GM21737 (cell line): Measurements from ENCODE around the gene KIF1B.
A peak's percentile ranks its signal among the peaks of the same experiment; 100 is the strongest.
"Not testable (repeated sequence)": the region's sequence is repeated elsewhere in the genome, so short reads cannot be mapped to it uniquely, and the experiment has no call there.

Source experiments
- ATAC-seq: cut with Tn5 transposase; IDR thresholded peaks from one replicate; pipeline ENCODE4 v1.9.1; 2021; ENCODE audit warnings: mild to moderate bottlenecking, moderate library complexity; ENCODE audit not compliant: unreplicated experiment

The KIF1B gene

DNA sequence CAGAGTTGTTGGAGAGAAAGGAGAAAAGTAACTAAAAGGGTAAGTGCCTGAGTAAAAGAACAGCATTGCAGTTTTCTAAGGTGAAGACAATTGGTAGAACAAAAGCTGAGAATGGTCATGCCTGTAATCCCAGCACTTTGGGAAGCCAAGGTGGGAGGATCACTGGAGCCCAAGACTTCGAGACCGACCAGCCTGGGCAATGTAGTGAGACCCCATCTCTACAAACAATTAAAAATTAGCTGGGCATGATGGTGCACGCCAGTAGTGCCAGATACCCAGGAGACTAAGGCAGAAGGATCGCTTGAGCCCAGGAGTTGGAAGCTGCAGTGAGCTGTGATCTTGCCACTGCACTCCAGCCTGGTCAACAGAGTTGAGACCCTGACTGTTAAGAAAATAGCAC lies 173.3 kb downstream of the KIF1B start:
- ATAC-seq: no peak

- ATAC-seq: no peak
Observed at GRCh38 chr1:10384219-10384618, 173.8 kb downstream of the KIF1B start.

GRCh38 chr1:10386761-10387676 lies 176.6 kb downstream of the KIF1B start:
- ATAC-seq: no peak

GRCh38 chr1:10387677-10388386 lies 177.5 kb downstream of the KIF1B start:
- ATAC-seq: no peak

DNA sequence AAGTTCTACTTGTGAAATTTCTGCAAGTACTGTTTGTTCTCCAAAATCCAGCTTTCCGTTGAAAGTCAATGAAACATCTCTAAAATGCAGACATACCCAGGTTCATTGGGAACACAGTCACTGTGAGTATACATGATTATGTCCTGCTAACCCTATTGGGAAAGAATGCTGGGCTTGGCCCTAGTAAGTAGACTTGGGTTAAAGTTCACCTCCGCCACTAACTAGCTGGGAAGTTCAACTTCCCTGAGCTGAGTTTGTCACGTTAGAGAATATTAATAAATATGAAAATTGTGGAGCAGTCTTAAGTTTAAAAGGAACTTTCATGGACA lies 178.0 kb downstream of the KIF1B start:
- ATAC-seq: no peak

DNA sequence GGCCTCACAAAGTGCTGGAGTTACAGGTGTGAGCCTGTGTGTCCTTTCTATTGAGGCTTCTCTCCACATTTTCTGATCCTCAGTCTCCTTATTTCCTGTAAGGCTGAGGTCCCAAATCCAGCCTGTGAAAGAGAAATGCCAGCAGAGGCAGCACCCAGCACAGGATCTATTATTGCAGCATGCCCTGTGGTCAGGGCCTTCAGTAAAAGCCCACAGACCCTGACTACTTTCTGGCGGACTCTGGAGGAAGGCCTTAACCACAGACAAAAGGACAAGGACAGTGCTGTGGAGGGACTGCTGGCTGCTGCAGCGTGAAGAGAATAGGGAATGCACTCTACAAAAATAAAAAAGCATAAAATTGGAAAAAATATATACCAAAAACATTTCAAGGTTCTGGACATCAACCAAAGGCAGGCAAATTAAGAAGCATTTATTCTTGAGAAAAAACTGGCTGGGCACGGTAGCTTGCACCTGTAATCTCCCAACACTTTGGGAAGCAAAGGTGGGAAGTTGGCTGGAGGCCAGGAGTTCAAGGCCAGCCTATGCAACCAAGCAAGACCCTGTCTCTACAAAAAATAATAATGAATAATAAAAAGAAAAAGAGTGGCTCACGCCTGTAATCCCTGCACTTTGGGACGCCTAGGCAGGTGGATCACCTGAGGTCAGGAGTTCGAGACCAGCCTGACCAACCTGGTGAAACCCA lies 179.1 kb downstream of the KIF1B start:
- ATAC-seq: no peak

- no peak for ATAC-seq
Observed at GRCh38 chr1:10396870-10397269, 186.5 kb downstream of the KIF1B start.

GRCh38 chr1:10398278-10398733 lies 187.9 kb downstream of the KIF1B start:
- ATAC-seq: no peak

- ATAC-seq: peak; percentile 96
Observed at GRCh38 chr1:10398734-10399443, 188.5 kb downstream of the KIF1B start, which contains the start of gene PGD. TSS of gene PGD (plus strand) at chr1:10399064. CDS start at chr1:10399118, 54 bp downstream.

GRCh38 chr1:10399444-10399941 lies 189.1 kb downstream of the KIF1B start:
- ATAC-seq: no peak

GRCh38 chr1:10400013-10400412 lies 189.6 kb downstream of the KIF1B start:
- ATAC-seq: no peak

GRCh38 chr1:10401281-10401680 lies 190.9 kb downstream of the KIF1B start:
- ATAC-seq: no peak

- ATAC-seq: no peak
Observed at GRCh38 chr1:10402729-10403274, 192.4 kb downstream of the KIF1B start.

- no peak for ATAC-seq
Observed at GRCh38 chr1:10407201-10407600, 196.8 kb downstream of the KIF1B start.

DNA sequence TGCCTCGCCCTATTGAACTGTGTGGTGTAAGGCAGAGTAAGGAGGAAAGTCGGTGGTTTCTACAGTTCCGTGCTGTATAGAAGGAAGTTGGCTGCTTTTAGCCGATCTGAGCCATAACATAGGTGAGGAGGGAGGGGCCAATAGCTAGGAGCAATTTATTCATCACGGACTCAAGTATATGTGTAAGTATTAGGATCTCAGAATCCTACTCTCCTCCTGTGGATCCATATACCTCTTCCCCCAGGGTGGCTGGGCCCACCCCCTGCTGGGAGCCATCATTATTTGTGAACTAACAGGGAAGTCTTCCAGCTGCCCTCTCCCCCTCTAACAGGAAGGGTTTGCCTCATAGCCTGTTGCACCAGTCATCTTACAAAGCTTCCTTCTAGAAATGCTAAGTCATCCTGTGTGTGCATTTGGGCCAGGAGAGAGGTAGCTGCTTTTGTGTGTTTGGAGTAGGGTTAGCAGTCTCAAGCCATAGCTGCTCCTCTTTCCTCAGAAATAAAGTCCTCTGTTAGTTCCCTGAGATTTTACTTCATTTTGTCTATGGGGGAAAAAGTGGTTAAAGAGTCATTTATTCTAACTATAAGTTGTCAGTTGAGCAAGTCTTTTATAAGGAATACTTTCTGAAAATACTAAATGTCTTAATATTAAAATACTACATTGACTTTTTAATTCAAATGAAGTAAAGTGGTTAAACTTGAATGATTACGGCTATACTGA lies 205.0 kb downstream of the KIF1B start:
- ATAC-seq: no peak

GRCh38 chr1:10415967-10416366 lies 205.6 kb downstream of the KIF1B start:
- ATAC-seq: not testable (repeated sequence)

DNA sequence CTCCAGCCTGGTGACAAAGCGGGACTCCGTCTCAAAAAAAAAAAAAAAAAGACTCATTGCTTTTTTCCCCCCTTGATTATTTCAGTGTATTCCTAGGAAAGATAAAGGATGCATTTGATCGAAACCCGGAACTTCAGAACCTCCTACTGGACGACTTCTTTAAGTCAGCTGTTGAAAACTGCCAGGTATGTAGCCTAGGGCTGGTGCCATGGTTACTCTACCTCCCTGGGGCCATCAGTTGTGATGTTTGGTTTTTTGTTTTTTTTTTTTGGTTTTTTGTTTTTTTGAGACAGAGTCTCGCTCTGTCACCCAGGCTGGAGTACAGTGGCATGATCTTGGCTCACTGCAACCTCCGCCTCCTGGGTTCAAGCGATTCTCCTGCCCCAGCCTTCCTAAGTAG lies 208.4 kb downstream of the KIF1B start:
- ATAC-seq: not testable (repeated sequence)

DNA sequence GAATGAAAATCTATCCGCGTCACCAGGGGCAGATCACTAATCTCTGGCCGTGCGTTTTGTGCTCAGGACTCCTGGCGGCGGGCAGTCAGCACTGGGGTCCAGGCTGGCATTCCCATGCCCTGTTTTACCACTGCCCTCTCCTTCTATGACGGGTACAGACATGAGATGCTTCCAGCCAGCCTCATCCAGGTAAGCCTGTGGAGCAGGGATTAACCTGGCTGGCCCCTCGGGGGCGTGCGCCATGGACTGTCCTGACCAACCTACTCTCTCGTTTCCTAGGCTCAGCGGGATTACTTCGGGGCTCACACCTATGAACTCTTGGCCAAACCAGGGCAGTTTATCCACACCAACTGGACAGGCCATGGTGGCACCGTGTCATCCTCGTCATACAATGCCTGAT lies 209.0 kb downstream of the KIF1B start:
- no peak for ATAC-seq

GRCh38 chr1:10421637-10422036 lies 211.3 kb downstream of the KIF1B start:
- ATAC-seq: no peak

DNA sequence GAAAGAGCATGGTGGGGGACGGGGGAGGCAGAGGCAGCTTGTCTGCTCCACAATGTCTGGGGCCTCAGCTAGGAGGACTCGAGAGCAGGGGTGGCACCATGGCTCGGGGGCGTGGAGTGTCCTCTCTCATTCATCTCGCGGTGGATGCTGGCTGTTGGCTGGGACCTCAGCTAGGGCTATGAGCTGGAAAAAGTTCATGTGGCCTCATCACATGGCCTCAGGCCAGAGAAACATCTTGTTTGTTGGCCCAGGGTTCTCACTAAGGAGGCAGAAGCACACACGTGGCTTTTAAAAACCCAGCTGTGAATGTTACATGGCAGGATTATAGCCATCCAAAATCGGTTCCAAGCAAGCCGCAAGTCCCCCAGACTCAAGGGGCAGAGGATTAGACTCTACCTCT lies 213.7 kb downstream of the KIF1B start:
- no peak for ATAC-seq
